B cell (primary cell): ENCODE results near the gene CFAP74. TPM values are rescaled to one million over a fixed set of nuclear protein-coding genes. Genes with fewer than 3 reads are reported as not detected.

Experiments
- ATAC-seq: fragments of 200-7000 bp; cut with Tn5 transposase; one replicate; pipeline ENCODE4 v1.10.0; 2021; ENCODE audit warnings: low read depth, mild to moderate bottlenecking, moderate number of reproducible peaks, moderate library complexity
- CTCF ChIA-PET: fragments of 350-600 bp; sonication (Branson Sonifier 250); formaldehyde crosslinking; loops from one replicate; lab custom pipeline; 2021; ENCODE audit warnings: antibody characterized with exemption, inconsistent platforms; lab: Charles Lee
- POLR2A ChIA-PET: fragments of 350-600 bp; sonication (Branson Sonifier 250); formaldehyde crosslinking; loops from one replicate; lab custom pipeline; 2021; ENCODE audit warnings: antibody characterized with exemption; lab: Charles Lee
- DNase-seq: peaks from one replicate; pipeline ENCODE4 v3.0.0; 2013
- H2AFZ ChIP-seq: 2 replicates; pipeline ENCODE4 v1.6.1; 2012; ENCODE audit warnings: mild to moderate bottlenecking, low read depth, low read length; ENCODE audit not compliant: insufficient read depth, poor library complexity, severe bottlenecking
- H3K27ac ChIP-seq, 2 donors: 1 replicate in 1 of 2; 2 replicates in 1 of 2; pipeline ENCODE4 v1.5.1; 2012 to 2013; ENCODE audit warnings: low read length in 2 of 2, mild to moderate bottlenecking in 2 of 2, moderate library complexity in 1 of 2
- H3K27me3 ChIP-seq, 4 experiments: fragments of 200-600 bp in 1 of 4; sonication (generic) in 1 of 4; replicated peaks in 1 of 4; 1 replicate in 2 of 4; 2 replicates in 2 of 4; pipeline versions ENCODE4 v1.6.1 to v1.7.0; 2013 to 2016; ENCODE audit warnings: low read length in 3 of 4, mild to moderate bottlenecking in 2 of 4, mixed read lengths in 1 of 4, moderate library complexity in 1 of 4; ENCODE audit not compliant: insufficient read depth in 4 of 4, control insufficient read depth in 3 of 4; ENCODE audit errors: control extremely low read depth in 1 of 4
- H3K36me3 ChIP-seq, 2 experiments: replicated peaks in 1 of 2; 1 replicate in 1 of 2; 2 replicates in 1 of 2; pipeline versions ENCODE4 v1.6.1 to v1.7.1; 2013; ENCODE audit warnings: low read length in 1 of 2; ENCODE audit not compliant: insufficient read depth in 2 of 2, control insufficient read depth in 1 of 2; ENCODE audit errors: control extremely low read depth in 1 of 2, extremely low read depth in 1 of 2
- H3K4me1 ChIP-seq, 2 donors: fragments of 200-600 bp in 1 of 2; sonication (generic) in 1 of 2; 1 replicate in 1 of 2; 2 replicates in 1 of 2; pipeline versions ENCODE4 v1.5.1 to v1.6.1; 2013 to 2017; ENCODE audit warnings: low read length in 2 of 2; ENCODE audit not compliant: control insufficient read depth in 2 of 2, insufficient read depth in 2 of 2
- H3K4me2 ChIP-seq: replicated peaks from 2 replicates; pipeline ENCODE3; 2012; ENCODE audit warnings: mild to moderate bottlenecking, low read depth, low read length; ENCODE audit not compliant: poor library complexity, severe bottlenecking
- H3K4me3 ChIP-seq, 5 experiments: fragments of 200-600 bp in 1 of 5; sonication (generic) in 1 of 5; 1 replicate in 3 of 5; 2 replicates in 2 of 5; pipeline versions ENCODE4 v1.5.1 to v1.7.0; 2011 to 2016; ENCODE audit warnings: low read length in 4 of 5, mild to moderate bottlenecking in 4 of 5, low read depth in 2 of 5, control low read depth in 1 of 5, moderate library complexity in 1 of 5; ENCODE audit not compliant: insufficient read depth in 1 of 5; ENCODE audit errors: control extremely low read depth in 1 of 5, extremely low read depth in 1 of 5
- H3K79me2 ChIP-seq: fragments of 200-600 bp; sonication (generic); one replicate; pipeline ENCODE4 v1.6.0; 2016; ENCODE audit warnings: low read length; ENCODE audit not compliant: control insufficient read depth, insufficient read depth
- H3K9ac ChIP-seq: fragments of 200-600 bp; sonication (generic); 2 replicates; pipeline ENCODE4 v1.6.1; 2017; ENCODE audit warnings: mild to moderate bottlenecking, low read length, moderate library complexity
- H3K9me3 ChIP-seq, 3 donors: one replicate each; pipeline versions ENCODE4 v1.6.1 to v1.7.1; 2013; ENCODE audit warnings: low read length in 2 of 3; ENCODE audit not compliant: control insufficient read depth in 2 of 3, insufficient read depth in 1 of 3; ENCODE audit errors: control extremely low read depth in 1 of 3
- H4K20me1 ChIP-seq: 2 replicates; pipeline ENCODE4 v1.6.0; 2012; ENCODE audit warnings: mild to moderate bottlenecking, low read length; ENCODE audit not compliant: insufficient read depth, control insufficient read depth, poor library complexity, severe bottlenecking
- H3K27ac Mint-ChIP-seq: one replicate; pipeline ENCODE4 v1.8.0; 2021; ENCODE audit warnings: mixed read lengths
- H3K27me3 Mint-ChIP-seq: one replicate; pipeline ENCODE4 v1.8.0; 2021; ENCODE audit warnings: mixed read lengths
- H3K4me1 Mint-ChIP-seq: one replicate; pipeline ENCODE4 v1.8.0; 2021; ENCODE audit warnings: mixed read lengths
- H3K4me3 Mint-ChIP-seq: one replicate; pipeline ENCODE4 v1.8.0; 2021; ENCODE audit warnings: mixed read lengths
- H3K9me3 Mint-ChIP-seq: one replicate; pipeline ENCODE4 v1.8.0; 2022; ENCODE audit warnings: mixed read lengths; ENCODE audit not compliant: insufficient read depth
- EZH2 ChIP-seq: IDR thresholded peaks from 2 replicates; pipeline ENCODE4 v1.6.1; 2012; ENCODE audit warnings: borderline replicate concordance, low read depth, mild to moderate bottlenecking, moderate library complexity, low read length; ENCODE audit not compliant: insufficient read depth, poor library complexity, severe bottlenecking
- WGBS: methylation state at CpG from one replicate; pipeline ENCODE4 v1.1.5; 2013; ENCODE audit warnings: missing lambda C conversion rate; ENCODE audit not compliant: insufficient coverage; 5-methylcytosine and 5-hydroxymethylcytosine counted together
- intact Hi-C: fragments of 100-400 bp; cut with micrococcal nuclease; formaldehyde crosslinking; loops from one replicate; pipeline ENCODE4 v1.10.0; 2022
- polyA plus RNA-seq: library from polyadenylated mRNA; depleted of rRNA; stranded (reverse); fragments of >200 nt; gene quantifications from 2 replicates; pipeline ENCODE4 v1.2.3, GENCODE V29; 2012
- total RNA-seq, 2 donors: library from RNA; stranded (reverse); fragments of 120-200 nt in 1 of 2; gene quantifications; 1 replicate in 1 of 2; 2 replicates in 1 of 2; pipeline versions ENCODE4 v1.2.3 to v1.2.4, GENCODE V29; 2013 to 2022
- TF ChIP-seq, protein P1 (sequence below): fragments of 200-600 bp; IDR thresholded peaks from one replicate; pipeline ENCODE4 v1.8.0; 2022; ENCODE audit warnings: antibody characterized with exemption, mild to moderate bottlenecking

Gene CFAP74
- total and polyA plus RNA-seq, 2 donors (not counting 1 experiment from before 2014, with no cell fraction given): not detected

DNA sequence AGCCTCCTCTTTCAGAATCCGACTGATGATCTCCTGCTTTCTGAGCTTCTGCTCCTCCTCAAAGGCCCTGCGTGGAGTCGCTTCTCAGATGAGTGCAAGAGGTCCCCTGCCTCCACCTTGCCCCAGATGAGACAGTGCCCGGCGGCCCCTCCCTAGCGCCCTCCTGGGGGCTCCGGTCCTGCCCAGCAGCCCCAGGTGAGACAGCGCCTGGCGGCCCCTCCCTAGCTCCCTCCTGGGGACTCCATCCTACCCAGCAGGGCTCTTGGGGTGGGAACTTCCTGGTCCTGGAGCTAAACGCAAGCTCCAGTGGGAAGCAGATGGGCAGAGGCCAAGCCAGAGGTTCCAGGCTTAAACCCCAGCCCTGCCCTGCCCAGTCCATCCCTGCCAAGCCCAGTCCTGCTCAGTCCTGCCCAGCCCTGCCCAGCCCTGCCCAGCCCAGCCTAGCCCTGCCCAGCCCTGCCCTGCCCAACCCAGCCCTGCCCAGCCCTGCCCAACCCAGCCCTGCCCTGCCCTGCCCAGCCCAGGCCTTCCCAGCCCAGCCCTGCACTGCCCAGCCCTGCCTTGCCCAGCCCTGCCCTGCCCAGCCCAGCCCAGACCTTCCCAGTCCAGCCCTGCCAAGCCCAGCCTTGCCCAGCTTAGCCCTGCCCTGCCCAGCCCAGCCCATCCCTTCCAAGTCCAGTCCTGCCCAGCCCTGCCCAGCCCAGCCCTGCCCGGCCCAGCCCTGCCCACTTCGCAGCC lies 34.6 kb downstream of the CFAP74 start:
- H3K27me3 Mint-ChIP-seq: peaks cover 8% of the 10 kb centered on the region
- no peak overlapping the region for H3K27ac Mint-ChIP-seq
- no peak overlapping the region for H2AFZ ChIP-seq
- no peak overlapping the region for H3K27ac ChIP-seq
- DNase-seq: no peak
- H3K9me3 Mint-ChIP-seq: no peaks in the 10 kb centered on the region
- ChIA-PET POLR2A (no interaction called here), CTCF (no interaction called here)
- peaks cover 0 to 3% (median 0%) of the 10 kb centered on the region in 4 experiments for H3K27me3 ChIP-seq
- H3K4me3 Mint-ChIP-seq: no peak overlapping the region
- no peak overlapping the region for H3K9ac ChIP-seq
- peaks cover 0 to 24% (median 0%) of the 10 kb centered on the region in 3 donors for H3K9me3 ChIP-seq
- H4K20me1 ChIP-seq: no peaks in the 10 kb centered on the region
- ATAC-seq: no peak
- no peaks in the 10 kb centered on the region for H3K4me1 ChIP-seq
- intact Hi-C loops: no loop called here
- H3K4me2 ChIP-seq: no peak overlapping the region
- H3K4me1 Mint-ChIP-seq: no peaks in the 10 kb centered on the region
- no peak overlapping the region for H3K4me3 ChIP-seq
- H3K79me2 ChIP-seq: no peaks in the 10 kb centered on the region
- no peaks in the 10 kb centered on the region for H3K36me3 ChIP-seq
- WGBS: 65% methylated on average over 10 of the region's 12 CpGs
- TF ChIP-seq, protein P1, sequence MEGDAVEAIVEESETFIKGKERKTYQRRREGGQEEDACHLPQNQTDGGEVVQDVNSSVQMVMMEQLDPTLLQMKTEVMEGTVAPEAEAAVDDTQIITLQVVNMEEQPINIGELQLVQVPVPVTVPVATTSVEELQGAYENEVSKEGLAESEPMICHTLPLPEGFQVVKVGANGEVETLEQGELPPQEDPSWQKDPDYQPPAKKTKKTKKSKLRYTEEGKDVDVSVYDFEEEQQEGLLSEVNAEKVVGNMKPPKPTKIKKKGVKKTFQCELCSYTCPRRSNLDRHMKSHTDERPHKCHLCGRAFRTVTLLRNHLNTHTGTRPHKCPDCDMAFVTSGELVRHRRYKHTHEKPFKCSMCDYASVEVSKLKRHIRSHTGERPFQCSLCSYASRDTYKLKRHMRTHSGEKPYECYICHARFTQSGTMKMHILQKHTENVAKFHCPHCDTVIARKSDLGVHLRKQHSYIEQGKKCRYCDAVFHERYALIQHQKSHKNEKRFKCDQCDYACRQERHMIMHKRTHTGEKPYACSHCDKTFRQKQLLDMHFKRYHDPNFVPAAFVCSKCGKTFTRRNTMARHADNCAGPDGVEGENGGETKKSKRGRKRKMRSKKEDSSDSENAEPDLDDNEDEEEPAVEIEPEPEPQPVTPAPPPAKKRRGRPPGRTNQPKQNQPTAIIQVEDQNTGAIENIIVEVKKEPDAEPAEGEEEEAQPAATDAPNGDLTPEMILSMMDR: no peak
- no peak for TF ChIP-seq EZH2

DNA sequence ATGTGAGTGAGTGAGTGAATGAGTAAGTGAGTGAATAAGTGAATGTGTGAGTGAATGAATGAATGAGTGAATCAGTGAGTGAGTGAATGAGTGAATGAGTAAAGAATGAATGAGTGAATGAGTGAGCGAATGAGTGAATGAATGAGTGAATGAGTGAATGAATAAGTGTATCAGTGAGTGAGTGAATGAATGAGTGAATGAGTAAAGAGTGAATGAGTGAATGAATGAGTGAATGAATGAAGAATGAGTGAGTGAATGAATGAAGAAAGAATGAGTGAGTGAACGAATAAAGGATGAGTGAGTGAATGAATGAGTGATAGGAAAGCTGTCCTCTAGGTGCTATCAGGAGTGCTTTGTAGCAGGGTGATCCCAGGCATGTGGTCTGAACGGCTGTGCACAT lies 35.7 kb downstream of the CFAP74 start:
- intact Hi-C loops: no loop called here
- H3K4me1 ChIP-seq: no peaks in the 10 kb centered on the region
- H3K27me3 Mint-ChIP-seq: peaks cover 8% of the 10 kb centered on the region
- no peak overlapping the region for H3K27ac ChIP-seq
- TF ChIP-seq, protein P1: no peak
- TF ChIP-seq EZH2: no peak
- ATAC-seq: no peak
- H2AFZ ChIP-seq: no peak overlapping the region
- H3K9me3 Mint-ChIP-seq: no peaks in the 10 kb centered on the region
- no peak overlapping the region for H3K27ac Mint-ChIP-seq
- no peaks in the 10 kb centered on the region for H3K4me1 Mint-ChIP-seq
- POLR2A ChIA-PET: no interaction called here
- peaks cover 0 to 24% (median 0%) of the 10 kb centered on the region in 3 donors for H3K9me3 ChIP-seq
- no peak overlapping the region for H3K4me2 ChIP-seq
- H4K20me1 ChIP-seq: no peaks in the 10 kb centered on the region
- no peak overlapping the region for H3K4me3 ChIP-seq
- no peak overlapping the region for H3K4me3 Mint-ChIP-seq
- no peak for DNase-seq
- H3K27me3 ChIP-seq: peaks cover 0 to 3% (median 0%) of the 10 kb centered on the region in 4 experiments
- H3K9ac ChIP-seq: no peak overlapping the region
- CTCF ChIA-PET: no interaction called here
- WGBS: 65% methylated on average over 3 of the region's 3 CpGs
- no peaks in the 10 kb centered on the region for H3K79me2 ChIP-seq
- H3K36me3 ChIP-seq: no peaks in the 10 kb centered on the region
